GM13977 (cell line): Measurements from ENCODE around the gene GGA1.

Experiments
- DNase-seq: peaks from one replicate; pipeline ENCODE4 v3.0.0; 2012; ENCODE audit warnings: low spot score
- in situ Hi-C: fragments of 300-500 bp; cut with MboI; formaldehyde crosslinking; loops from one replicate; pipeline ENCODE4 v1.12.0; 2022; ENCODE audit warnings: low sequenced_read_pairs, low pct_unique_long_range_greater_than_20kb, mixed read lengths, inconsistent platforms; ENCODE audit not compliant: unreplicated experiment
- TF ChIP-seq, protein P1 (sequence below): IDR thresholded peaks from 2 replicates; pipeline ENCODE4 v1.5.1; 2012; ENCODE audit warnings: mild to moderate bottlenecking, control low read depth; ENCODE audit not compliant: insufficient read depth; ENCODE audit errors: extremely low read depth, missing control alignments

Gene GGA1

GRCh38 chr22:37634417-37634924, 25.8 kb downstream of the GGA1 start:
- in situ Hi-C loops, result no loop called here
- TF ChIP-seq, protein P1, sequence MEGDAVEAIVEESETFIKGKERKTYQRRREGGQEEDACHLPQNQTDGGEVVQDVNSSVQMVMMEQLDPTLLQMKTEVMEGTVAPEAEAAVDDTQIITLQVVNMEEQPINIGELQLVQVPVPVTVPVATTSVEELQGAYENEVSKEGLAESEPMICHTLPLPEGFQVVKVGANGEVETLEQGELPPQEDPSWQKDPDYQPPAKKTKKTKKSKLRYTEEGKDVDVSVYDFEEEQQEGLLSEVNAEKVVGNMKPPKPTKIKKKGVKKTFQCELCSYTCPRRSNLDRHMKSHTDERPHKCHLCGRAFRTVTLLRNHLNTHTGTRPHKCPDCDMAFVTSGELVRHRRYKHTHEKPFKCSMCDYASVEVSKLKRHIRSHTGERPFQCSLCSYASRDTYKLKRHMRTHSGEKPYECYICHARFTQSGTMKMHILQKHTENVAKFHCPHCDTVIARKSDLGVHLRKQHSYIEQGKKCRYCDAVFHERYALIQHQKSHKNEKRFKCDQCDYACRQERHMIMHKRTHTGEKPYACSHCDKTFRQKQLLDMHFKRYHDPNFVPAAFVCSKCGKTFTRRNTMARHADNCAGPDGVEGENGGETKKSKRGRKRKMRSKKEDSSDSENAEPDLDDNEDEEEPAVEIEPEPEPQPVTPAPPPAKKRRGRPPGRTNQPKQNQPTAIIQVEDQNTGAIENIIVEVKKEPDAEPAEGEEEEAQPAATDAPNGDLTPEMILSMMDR, result peak; percentile 28
- DNase-seq, result no peak

DNA sequence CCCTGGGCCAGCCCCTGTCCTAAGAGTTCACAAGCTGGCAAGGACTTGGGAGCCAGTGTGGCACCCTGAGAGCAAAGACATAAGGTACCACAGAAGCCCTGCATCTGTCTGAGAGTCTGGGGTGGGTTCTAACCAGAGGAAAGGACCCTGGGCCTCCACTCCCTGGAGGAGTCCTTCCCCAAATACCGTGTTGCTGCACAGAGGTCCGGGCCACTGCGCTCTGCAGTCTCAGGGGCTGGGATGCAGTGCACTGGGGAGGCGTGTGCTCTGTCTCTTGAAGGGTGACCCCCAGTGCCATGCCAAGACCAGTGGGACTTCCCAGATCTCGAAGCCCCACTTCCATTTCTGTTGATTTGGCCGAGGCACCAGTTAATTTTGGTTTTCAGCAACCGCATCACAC, 26.5 kb downstream of the GGA1 start:
- no peak for DNase-seq
- TF ChIP-seq, protein P1, result no peak
- in situ Hi-C loops, result no loop called here

- in situ Hi-C loops, result no loop called here
- TF ChIP-seq, protein P1, result peak; percentile 23
- DNase-seq, result peak; percentile 57
These were observed 27.7 kb downstream of the GGA1 start for GRCh38 chr22:37636186-37636948.

DNA sequence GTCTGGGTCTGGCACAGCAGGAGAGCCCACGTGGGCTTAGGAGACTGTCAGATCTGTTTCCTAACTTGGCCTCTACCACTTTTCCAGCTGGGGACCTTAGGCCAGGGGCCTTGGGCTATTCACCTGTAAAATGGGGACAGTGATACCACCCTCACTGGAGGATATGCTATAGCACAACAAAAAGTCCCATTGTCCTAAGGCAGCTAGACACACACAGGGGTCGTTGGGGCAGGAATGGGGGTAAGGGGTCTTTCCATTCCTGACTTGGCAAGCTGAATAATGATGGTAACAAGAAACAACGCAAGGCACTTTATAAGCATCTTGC, 28.3 kb downstream of the GGA1 start:
- in situ Hi-C loops, result no loop called here
- TF ChIP-seq, protein P1, result no peak

DNA sequence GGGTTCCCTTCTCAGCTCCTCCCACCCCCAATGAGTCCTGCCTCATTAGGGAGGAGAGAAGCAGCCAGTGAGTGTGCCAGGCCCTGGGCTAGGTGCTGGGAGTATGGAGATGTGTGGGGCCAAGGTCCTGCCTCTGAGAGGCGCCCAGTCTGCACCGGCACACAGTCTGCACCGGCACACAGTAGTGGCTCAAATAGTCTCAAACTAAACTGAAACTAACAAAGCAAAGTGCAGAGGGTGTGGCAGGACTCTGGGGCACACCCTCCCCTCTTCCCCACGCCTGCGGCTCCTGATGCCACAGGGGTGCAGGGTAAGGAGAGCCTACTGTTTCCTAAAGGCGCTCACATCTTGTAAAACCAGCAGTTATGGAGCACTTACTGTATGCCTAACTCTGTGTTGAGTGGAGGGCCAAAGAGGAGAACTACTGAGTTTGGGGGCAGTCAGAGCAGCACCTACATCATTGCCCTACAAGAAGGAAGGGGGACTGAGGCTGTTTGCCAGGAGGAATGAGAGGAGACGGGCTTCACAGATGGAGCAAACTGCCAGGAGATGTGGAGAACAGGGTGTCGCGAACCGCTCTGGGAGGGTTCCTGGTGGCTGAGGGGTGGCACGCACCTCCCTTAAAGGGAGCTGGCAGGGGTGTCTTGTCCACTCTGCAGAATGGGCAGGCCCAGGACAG, 29.9 kb downstream of the GGA1 start:
- TF ChIP-seq, protein P1, result no peak
- in situ Hi-C loops, result no loop called here
- DNase-seq, result no peak

More for the DNA sequence above, 28.3 kb downstream of the GGA1 start:
- no peak for DNase-seq

DNA sequence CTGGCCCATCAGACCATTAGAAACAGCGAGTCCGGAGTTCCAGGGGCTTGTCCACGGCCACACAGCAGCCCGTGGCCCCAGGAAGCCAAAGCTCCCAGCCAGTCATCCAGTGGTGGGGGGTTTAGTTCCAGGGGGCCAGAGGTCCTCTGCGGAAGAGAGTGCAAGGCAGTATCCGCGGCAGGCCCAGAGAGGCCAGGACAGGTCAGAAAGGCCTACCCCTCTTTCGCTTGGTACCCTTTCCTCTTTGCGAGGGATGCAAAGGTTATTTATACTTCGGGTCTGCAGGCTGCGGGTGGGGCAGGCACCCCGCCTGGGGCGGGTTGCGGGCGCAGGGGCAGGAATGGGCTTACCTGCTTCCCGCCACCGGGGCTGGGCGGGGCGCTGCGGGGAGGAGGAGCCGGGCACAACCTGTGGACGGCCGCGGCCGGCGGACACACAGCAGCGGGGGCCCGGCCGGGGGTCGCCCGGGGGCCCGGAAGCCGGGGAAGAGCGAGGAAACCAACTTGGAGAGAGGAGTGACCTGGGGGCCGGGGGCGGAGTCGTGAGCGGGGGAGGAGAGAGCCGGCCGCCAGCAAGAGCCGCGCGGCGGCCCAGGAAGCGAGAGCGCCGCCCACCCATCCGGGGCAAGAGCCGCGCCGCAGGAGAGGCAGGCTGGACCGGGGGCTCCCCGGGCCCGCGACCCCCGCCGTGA, 30.6 kb downstream of the GGA1 start, which contains the start of gene SH3BP1:
SH3BP1 (plus strand) TSS at position 600 of the 691 bp plus-strand sequence. CDS start 119 bp downstream, outside the sequence.
- in situ Hi-C loops, result no loop called here
- TF ChIP-seq, protein P1, result peak; percentile 6
- DNase-seq, result peak; percentile 87
